ENCODE results near the gene TBC1D23. TPM values are rescaled to one million over a fixed set of nuclear protein-coding genes. Genes with fewer than 3 reads are reported as not detected.

Gene TBC1D23
- total and polyA plus RNA-seq, 7 donors = 9.9 to 47.8 (median 36.9) TPM

GRCh38 chr3:100364421-100364820, 103.6 kb downstream of the TBC1D23 start:
- DNase-seq (no peak), ATAC-seq (no peak)
- no peak overlapping the region for H3K27ac ChIP-seq
- peaks cover 18 to 98% of the 10 kb centered on the region in 2 donors for H3K36me3 ChIP-seq (ENCODE audit: insufficient read depth in 1 of 2, low read depth in 1 of 2)
- H3K4me1 ChIP-seq = no peaks in the 10 kb centered on the region
- H3K27me3 ChIP-seq (ENCODE audit: insufficient read depth in 3 of 3, low read length in 2 of 3) = no peaks in the 10 kb centered on the region
- H3K9me3 ChIP-seq = no peaks in the 10 kb centered on the region
- no peak for TF ChIP-seq CTCF (IDR thresholded peaks at IDR 0.05)
- 83 to 91% (median 83%) methylated on average over 3 of the region's 3 CpGs for WGBS, 3 donors
- no peak overlapping the region for H3K4me3 ChIP-seq
- intact Hi-C loops (cut with DNase I) = no loop called here

- no peak overlapping the region for H3K27ac ChIP-seq
- no peaks in the 10 kb centered on the region for H3K27me3 ChIP-seq (ENCODE audit: insufficient read depth in 3 of 3, low read length in 2 of 3)
- no peak for ATAC-seq
- DNase-seq = no peak
- H3K36me3 ChIP-seq (ENCODE audit: insufficient read depth in 1 of 2, low read depth in 1 of 2) = peaks cover 22 to 97% of the 10 kb centered on the region in 2 donors
- 65 to 82% (median 72%) methylated on average over 2 of the region's 2 CpGs for WGBS, 3 donors
- H3K4me1 ChIP-seq = no peaks in the 10 kb centered on the region
- no peak for TF ChIP-seq CTCF (IDR thresholded peaks at IDR 0.05)
- no peaks in the 10 kb centered on the region for H3K9me3 ChIP-seq
- no peak overlapping the region for H3K4me3 ChIP-seq
- intact Hi-C loops (cut with DNase I) = no loop called here
Observed at GRCh38 chr3:100366424-100366823, 105.6 kb downstream of the TBC1D23 start.

GRCh38 chr3:100368441-100368840, 107.6 kb downstream of the TBC1D23 start:
- peaks cover 22 to 99% of the 10 kb centered on the region in 2 donors for H3K36me3 ChIP-seq (ENCODE audit: insufficient read depth in 1 of 2, low read depth in 1 of 2)
- DNase-seq (no peak), ATAC-seq (no peak)
- intact Hi-C loops (cut with DNase I) = no loop called here
- no peak for TF ChIP-seq CTCF (IDR thresholded peaks at IDR 0.05)
- no peaks in the 10 kb centered on the region for H3K27me3 ChIP-seq (ENCODE audit: insufficient read depth in 3 of 3, low read length in 2 of 3)
- H3K4me3 ChIP-seq = no peak overlapping the region
- no peaks in the 10 kb centered on the region for H3K9me3 ChIP-seq
- no peak overlapping the region for H3K27ac ChIP-seq
- no peaks in the 10 kb centered on the region for H3K4me1 ChIP-seq
- WGBS, 3 donors = 71 to 81% (median 75%) methylated on average over 8 of the region's 8 CpGs

- DNase-seq = no peak
- Histone ChIP-seq H3K27ac (no peak overlapping the region), H3K27me3 (ENCODE audit: insufficient read depth in 3 of 3, low read length in 2 of 3) (no peaks in the 10 kb centered on the region), H3K4me3 (no peak overlapping the region), H3K4me1 (no peaks in the 10 kb centered on the region), H3K9me3 (no peaks in the 10 kb centered on the region), H3K36me3 (ENCODE audit: insufficient read depth in 1 of 2, low read depth in 1 of 2) (peaks cover 15 to 99% of the 10 kb centered on the region in 2 donors)
- WGBS, 3 donors = 90 to 100% (median 93%) methylated on average over 1 of the region's 1 CpG
- intact Hi-C loops (cut with DNase I) = loop anchor here in 1 of 2 donors (5.0 kb wide), 1 partner anchor 33 kb away; no protein-coding TSS in a partner anchor
- ATAC-seq = no peak
- no peak for TF ChIP-seq CTCF (IDR thresholded peaks at IDR 0.05)
Observed at GRCh38 chr3:100370756-100371155, 110.0 kb downstream of the TBC1D23 start.

- H3K27ac ChIP-seq = no peak overlapping the region
- no peak for ATAC-seq
- H3K4me1 ChIP-seq = no peaks in the 10 kb centered on the region
- no peak for TF ChIP-seq CTCF (IDR thresholded peaks at IDR 0.05)
- H3K9me3 ChIP-seq = no peaks in the 10 kb centered on the region
- intact Hi-C loops (cut with DNase I) = loop anchor here in 1 of 2 donors (5.0 kb wide), 1 partner anchor 37 kb away; no protein-coding TSS in a partner anchor
- peaks cover 7 to 100% of the 10 kb centered on the region in 2 donors for H3K36me3 ChIP-seq (ENCODE audit: insufficient read depth in 1 of 2, low read depth in 1 of 2)
- H3K4me3 ChIP-seq = no peak overlapping the region
- H3K27me3 ChIP-seq (ENCODE audit: insufficient read depth in 3 of 3, low read length in 2 of 3) = no peaks in the 10 kb centered on the region
- no peak for DNase-seq
Observed at GRCh38 chr3:100374521-100374920, 113.7 kb downstream of the TBC1D23 start.
